Kidney (tissue), 14 donors: Measurements from ENCODE around the gene SLC44A4. TPM values are rescaled to one million over a fixed set of nuclear protein-coding genes. Genes with fewer than 3 reads are reported as not detected.
A peak's percentile ranks its signal among the peaks of the same experiment; 100 is the strongest.

ENCODE experiments used
- DNase-seq, 5 donors: peaks; one replicate each; pipeline ENCODE4 v3.0.0-alpha.2; 2013 to 2020
- FAIRE-seq: peaks from 2 replicates; lab custom pipeline; 2012; peaks lifted over from hg19 to GRCh38; lab: Jason Lieb, UNC
- H3K27ac ChIP-seq, 2 donors: one replicate each; pipeline ENCODE4 v1.7.0; 2013; ENCODE audit warnings: low read depth in 2 of 2, low read length in 2 of 2, inconsistent platforms in 1 of 2
- H3K27me3 ChIP-seq: one replicate; pipeline ENCODE4 v1.7.1; 2013; ENCODE audit warnings: low read length, inconsistent platforms; ENCODE audit not compliant: control insufficient read depth, insufficient read depth
- H3K36me3 ChIP-seq, 3 donors: one replicate each; pipeline versions ENCODE4 v1.7.0 to v1.7.1; 2013; ENCODE audit warnings: low read length in 3 of 3, control low read depth in 1 of 3, inconsistent platforms in 1 of 3; ENCODE audit not compliant: insufficient read depth in 3 of 3, control insufficient read depth in 2 of 3
- H3K4me1 ChIP-seq, 3 donors: one replicate each; pipeline versions ENCODE4 v1.7.0 to v1.7.1; 2013; ENCODE audit warnings: low read length in 3 of 3, inconsistent platforms in 1 of 3, low read depth in 1 of 3; ENCODE audit not compliant: control insufficient read depth in 2 of 3, insufficient read depth in 2 of 3
- H3K4me3 ChIP-seq, 3 donors: one replicate each; pipeline versions ENCODE4 v1.7.0 to v1.8.1; 2013; ENCODE audit warnings: low read length in 3 of 3, control low read depth in 1 of 3, inconsistent platforms in 1 of 3
- H3K9ac ChIP-seq, 3 donors: one replicate each; pipeline versions ENCODE4 v1.7.0 to v1.7.1; 2013; ENCODE audit warnings: low read length in 3 of 3, control low read depth in 1 of 3, inconsistent platforms in 1 of 3
- H3K9me3 ChIP-seq, 3 donors: one replicate each; pipeline versions ENCODE4 v1.7.0 to v1.7.1; 2013; ENCODE audit warnings: low read length in 3 of 3, control low read depth in 1 of 3, inconsistent platforms in 1 of 3; ENCODE audit not compliant: control insufficient read depth in 2 of 3, insufficient read depth in 1 of 3
- intact Hi-C: fragments of 100-400 bp; cut with DNase I; formaldehyde crosslinking; loops from one replicate; pipeline ENCODE4 v1.11.1; 2022
- polyA plus RNA-seq: library from polyadenylated mRNA; stranded (reverse); fragments of 350-450 nt; fragmentation: Illumina TruSeq; extraction: RNeasy Lipid Tissue Mini Kit (QIAGEN cat#74804); gene quantifications from one replicate; pipeline ENCODE4 v1.2.3, GENCODE V29; 2014; ENCODE audit warnings: low read depth, low replicate concordance; ENCODE audit not compliant: insufficient read depth
- total RNA-seq: library from RNA; stranded (reverse); fragmentation: NEBNext Ultra II Directional; extraction: Animal tissue kit (Norgen Biotek cat#: 25700); gene quantifications from one replicate; pipeline ENCODE4 v1.2.1, GENCODE V29; 2021
- TF ChIP-seq, protein P1 (sequence below): IDR thresholded peaks from 3 replicates; pipeline ENCODE4 v1.5.1; 2012; ENCODE audit warnings: mild to moderate bottlenecking, moderate library complexity, borderline replicate concordance; ENCODE audit not compliant: insufficient read depth; ENCODE audit errors: extremely low read depth
- donor health status: control.
- donor health status: control.
- donor health status: control.
- donor health status: control.
- donor health status: control.
- donor health status: DM: yes; HTN: yes; CAD: no.
- donor health status: Normal renal cell carcinoma (clear cell type).

Gene SLC44A4
- total and polyA plus RNA-seq, 2 donors from 2014 or later: 37.4 to 137 TPM

DNA sequence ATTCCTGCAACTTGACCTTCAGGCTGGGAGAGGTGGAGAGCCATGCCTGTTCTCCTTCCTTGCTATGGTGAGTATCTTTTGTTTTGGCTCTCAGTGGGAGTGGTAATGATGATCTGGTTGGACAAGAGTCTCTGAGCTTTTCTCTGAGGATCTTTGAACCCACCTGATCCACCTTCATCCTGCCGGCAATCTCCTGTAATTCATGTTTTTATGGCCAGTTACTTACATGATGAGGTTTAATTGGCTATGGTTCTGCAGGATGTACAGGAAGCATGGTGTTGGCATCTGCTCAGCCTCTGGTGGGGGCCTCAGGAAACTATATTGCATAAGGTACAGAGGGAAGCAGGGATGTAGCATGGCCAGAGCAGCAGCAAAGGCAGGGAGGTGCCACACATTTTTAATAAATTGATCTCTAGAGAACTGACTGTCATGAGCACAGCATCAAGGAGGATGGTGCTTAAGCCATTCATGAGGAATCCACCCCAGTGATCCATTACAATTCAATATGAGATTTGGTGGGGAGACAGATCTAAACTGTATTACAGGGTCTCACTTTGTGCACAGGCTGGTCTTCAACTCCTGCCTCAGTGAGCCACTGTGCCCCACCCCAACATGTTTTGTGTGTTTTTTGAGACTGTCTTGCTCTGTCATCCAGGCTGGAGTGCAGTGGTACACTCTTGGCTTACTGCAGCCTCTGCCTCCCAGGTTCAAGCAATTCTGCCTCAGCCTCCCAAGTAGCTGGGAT lies 41.3 kb downstream of the SLC44A4 start:
- Histone ChIP-seq H3K27ac (peak overlapping the region in 1 of 2 donors; percentile 62), H3K4me1 (peaks cover 4 to 21% (median 17%) of the 10 kb centered on the region in 3 donors), H3K4me3 (peak overlapping the region; percentile 43 to 95 (median 57)), H3K9ac (peak overlapping the region in 2 of 3 donors; percentile 23 to 95), H3K9me3 (no peaks in the 10 kb centered on the region), H3K27me3 (no peaks in the 10 kb centered on the region), H3K36me3 (peaks cover 5 to 16% (median 16%) of the 10 kb centered on the region in 3 donors)
- intact Hi-C loops: no loop called here
- FAIRE-seq: no peak
- TF ChIP-seq, protein P1, sequence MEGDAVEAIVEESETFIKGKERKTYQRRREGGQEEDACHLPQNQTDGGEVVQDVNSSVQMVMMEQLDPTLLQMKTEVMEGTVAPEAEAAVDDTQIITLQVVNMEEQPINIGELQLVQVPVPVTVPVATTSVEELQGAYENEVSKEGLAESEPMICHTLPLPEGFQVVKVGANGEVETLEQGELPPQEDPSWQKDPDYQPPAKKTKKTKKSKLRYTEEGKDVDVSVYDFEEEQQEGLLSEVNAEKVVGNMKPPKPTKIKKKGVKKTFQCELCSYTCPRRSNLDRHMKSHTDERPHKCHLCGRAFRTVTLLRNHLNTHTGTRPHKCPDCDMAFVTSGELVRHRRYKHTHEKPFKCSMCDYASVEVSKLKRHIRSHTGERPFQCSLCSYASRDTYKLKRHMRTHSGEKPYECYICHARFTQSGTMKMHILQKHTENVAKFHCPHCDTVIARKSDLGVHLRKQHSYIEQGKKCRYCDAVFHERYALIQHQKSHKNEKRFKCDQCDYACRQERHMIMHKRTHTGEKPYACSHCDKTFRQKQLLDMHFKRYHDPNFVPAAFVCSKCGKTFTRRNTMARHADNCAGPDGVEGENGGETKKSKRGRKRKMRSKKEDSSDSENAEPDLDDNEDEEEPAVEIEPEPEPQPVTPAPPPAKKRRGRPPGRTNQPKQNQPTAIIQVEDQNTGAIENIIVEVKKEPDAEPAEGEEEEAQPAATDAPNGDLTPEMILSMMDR: no peak
- DNase-seq: peak in 1 of 5 donors; percentile 22

DNA sequence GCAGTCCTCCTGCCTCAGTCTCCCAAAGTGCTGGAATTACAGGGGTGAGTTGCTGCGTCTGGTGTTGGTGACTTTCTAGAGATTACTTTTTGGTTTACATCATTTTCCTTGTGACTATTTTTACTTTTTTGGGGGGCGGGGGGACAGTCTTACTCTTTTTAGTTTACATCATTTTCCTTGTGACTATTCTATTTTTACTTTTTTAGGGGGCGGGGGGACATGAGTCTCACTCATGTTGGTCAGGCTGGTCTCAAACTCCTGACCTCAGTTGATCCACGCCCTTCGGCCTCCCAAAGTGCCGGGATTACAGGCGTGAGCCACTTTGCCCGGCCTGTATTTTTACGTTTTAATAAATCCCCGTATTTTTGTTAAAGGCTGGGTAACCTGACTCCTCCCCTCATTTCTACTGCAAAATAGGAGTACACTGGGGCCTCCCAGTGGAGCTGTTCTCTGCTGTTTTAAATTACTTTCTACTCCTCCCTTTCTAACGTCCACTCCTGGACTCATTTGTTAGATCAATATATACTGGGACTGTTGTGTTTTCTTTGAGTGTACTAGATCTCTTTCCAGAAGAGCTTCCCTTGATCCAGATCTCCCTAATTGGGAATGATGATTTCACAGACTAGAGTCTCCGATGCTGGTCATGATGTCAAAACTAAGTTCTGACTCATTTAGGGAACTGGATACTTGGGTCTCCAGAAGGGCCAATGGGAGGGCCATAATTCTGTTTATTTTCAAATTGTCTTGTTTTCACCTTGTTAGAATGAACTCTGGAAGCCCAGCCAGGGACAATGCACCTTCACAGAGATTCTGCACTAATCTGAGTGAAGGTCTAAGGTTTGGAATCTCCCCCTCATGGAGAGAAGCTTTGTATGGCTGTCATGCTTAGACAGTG lies 42.1 kb downstream of the SLC44A4 start:
- Histone ChIP-seq H3K4me1 (peaks cover 4 to 21% (median 17%) of the 10 kb centered on the region in 3 donors), H3K36me3 (peaks cover 5 to 16% (median 16%) of the 10 kb centered on the region in 3 donors), H3K27ac (peak overlapping the region; percentile 60 to 62), H3K4me3 (peak overlapping the region; percentile 54 to 95 (median 90)), H3K9ac (peak overlapping the region; percentile 31 to 95 (median 63)), H3K27me3 (no peaks in the 10 kb centered on the region), H3K9me3 (no peaks in the 10 kb centered on the region)
- FAIRE-seq: no peak
- TF ChIP-seq, protein P1: no peak
- DNase-seq: peak in 1 of 5 donors; percentile 13
- intact Hi-C loops: no loop called here

DNA sequence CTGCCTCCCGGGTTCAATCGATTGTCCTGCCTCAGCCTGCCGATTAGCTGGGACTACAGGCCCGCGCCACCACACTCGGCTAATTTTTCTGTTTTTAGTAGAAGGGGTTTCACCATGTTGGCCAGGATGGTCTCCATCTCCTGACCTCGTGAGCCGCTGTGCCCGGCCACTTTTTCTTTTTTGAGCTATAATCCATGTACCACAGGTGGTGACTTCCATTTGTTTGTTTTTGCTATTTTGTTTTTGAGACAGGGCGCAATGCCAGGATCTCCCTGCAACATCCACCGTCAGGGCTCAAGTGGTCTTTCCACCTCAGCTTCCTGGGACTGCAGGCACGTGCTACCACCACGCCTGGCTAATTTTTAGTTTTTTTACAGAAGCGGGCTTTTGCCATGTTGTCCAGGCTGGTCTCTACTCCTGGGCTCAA lies 42.7 kb downstream of the SLC44A4 start:
- TF ChIP-seq, protein P1: no peak
- peaks cover 4 to 21% (median 17%) of the 10 kb centered on the region in 3 donors for H3K4me1 ChIP-seq
- FAIRE-seq: no peak
- no peaks in the 10 kb centered on the region for H3K9me3 ChIP-seq
- peak overlapping the region; percentile 60 to 62 for H3K27ac ChIP-seq
- peak overlapping the region; percentile 31 to 95 (median 63) for H3K9ac ChIP-seq
- H3K27me3 ChIP-seq: no peaks in the 10 kb centered on the region
- H3K4me3 ChIP-seq: peak overlapping the region; percentile 54 to 95 (median 90)
- peak in 2 of 5 donors; percentile 37 to 48 for DNase-seq
- intact Hi-C loops: no loop called here
- H3K36me3 ChIP-seq: peaks cover 5 to 16% (median 16%) of the 10 kb centered on the region in 3 donors
